Ovary (tissue), 9 donors: Measurements from ENCODE around the gene COPB2. TPM values are rescaled to one million over a fixed set of nuclear protein-coding genes. Genes with fewer than 3 reads are reported as not detected.
"Not testable (repeated sequence)": the region's sequence is repeated elsewhere in the genome, so short reads cannot be mapped to it uniquely, and the experiment has no call there.

Experiments
- DNase-seq, 5 donors: peaks; one replicate each; pipeline ENCODE4 v3.0.0-alpha.2; 2019 to 2020
- H3K27ac ChIP-seq, 2 donors: fragments of 200-600 bp; one replicate each; pipeline versions ENCODE4 v1.5.1 to v1.8.0; 2019 to 2022
- H3K27me3 ChIP-seq: fragments of 200-600 bp; one replicate; pipeline ENCODE4 v1.8.0; 2022
- H3K36me3 ChIP-seq: fragments of 200-600 bp; sonication (generic); one replicate; pipeline ENCODE4 v1.5.1; 2019
- H3K4me1 ChIP-seq: one replicate; pipeline ENCODE4 v1.8.1; 2013; ENCODE audit warnings: mild to moderate bottlenecking, moderate library complexity; ENCODE audit not compliant: insufficient read depth
- H3K4me3 ChIP-seq: fragments of 200-600 bp; sonication (generic); one replicate; pipeline ENCODE4 v1.5.1; 2017
- H3K9me3 ChIP-seq, 2 donors: fragments of 200-600 bp in 1 of 2; sonication (generic) in 1 of 2; one replicate each; pipeline versions ENCODE4 v1.5.1 to v1.8.1; 2013 to 2019; ENCODE audit warnings: mild to moderate bottlenecking in 1 of 2, moderate library complexity in 1 of 2
- EP300 ChIP-seq: sonication (generic); formaldehyde crosslinking; IDR thresholded peaks from one replicate; pipeline ENCODE4 v1.6.1; 2017; ENCODE audit warnings: antibody characterized with exemption
- POLR2A ChIP-seq: fragments of 450-650 bp; IDR thresholded peaks from one replicate; pipeline ENCODE4 v1.6.1; 2017; ENCODE audit warnings: antibody characterized with exemption, mild to moderate bottlenecking, moderate library complexity
- WGBS, 3 donors: extraction: QIAGEN DNeasy Blood & Tissue Kit in 1 of 3; methylation state at CpG; one replicate each; pipeline versions ENCODE4 v1.1.5 to v1.1.7; 2013 to 2017; 5-methylcytosine and 5-hydroxymethylcytosine counted together
- intact Hi-C, 4 donors: fragments of 100-400 bp; cut with DNase I; formaldehyde crosslinking; loops; one replicate each; pipeline versions ENCODE4 v1.11.0 to v1.15.1; 2022 to 2023
- polyA plus RNA-seq, 2 donors: library from polyadenylated mRNA; stranded (reverse); fragments of 200-250 nt in 1 of 2; fragments of 350-450 nt in 1 of 2; fragmentation: Illumina TruSeq in 1 of 2; extraction: RNeasy Lipid Tissue Mini Kit (QIAGEN cat#74804) in 1 of 2; gene quantifications; one replicate each; pipeline ENCODE4 v1.2.3, GENCODE V29; 2013 to 2014
- total RNA-seq, 7 donors: library from RNA; depleted of rRNA in 2 of 7; stranded (reverse); fragments of >200 nt in 2 of 7; fragmentation: NEBNext Ultra II Directional in 3 of 7; extraction: Animal tissue kit (Norgen Biotek cat#: 25700) in 3 of 7; gene quantifications; one replicate each; pipeline versions ENCODE4 v1.1.0 to v1.2.4, GENCODE V29; 2016 to 2023
- TF ChIP-seq, protein P1 (sequence below), 3 donors: fragments of 450-650 bp in 2 of 3; fragments of 200-600 bp in 1 of 3; IDR thresholded peaks; one replicate each; pipeline versions ENCODE4 v1.5.1 to v1.8.0; 2016 to 2022; ENCODE audit warnings: antibody characterized with exemption in 3 of 3, mild to moderate bottlenecking in 1 of 3
- donor health status: DM: no; HTN: no; CAD: no; lungs with moderate emphysema.
- donor health status: DM: no; HTN: no; CAD: no.
- donor health status: Bipolar disorder and iron deficiency.
- donor health status: DM: yes; HTN: yes; CAD: no.
- donor health status: DM: no; HTN: no; CAD: no.
- donor health status: DM: yes; HTN: yes; CAD: no.

COPB2 gene
- total and polyA plus RNA-seq, 9 donors, result 38.2 to 115 (median 95.7) TPM

- H3K4me3 ChIP-seq, result no peak overlapping the region
- no peaks in the 10 kb centered on the region for H3K27me3 ChIP-seq
- H3K27ac ChIP-seq, result no peak overlapping the region
- TF ChIP-seq, protein P1, sequence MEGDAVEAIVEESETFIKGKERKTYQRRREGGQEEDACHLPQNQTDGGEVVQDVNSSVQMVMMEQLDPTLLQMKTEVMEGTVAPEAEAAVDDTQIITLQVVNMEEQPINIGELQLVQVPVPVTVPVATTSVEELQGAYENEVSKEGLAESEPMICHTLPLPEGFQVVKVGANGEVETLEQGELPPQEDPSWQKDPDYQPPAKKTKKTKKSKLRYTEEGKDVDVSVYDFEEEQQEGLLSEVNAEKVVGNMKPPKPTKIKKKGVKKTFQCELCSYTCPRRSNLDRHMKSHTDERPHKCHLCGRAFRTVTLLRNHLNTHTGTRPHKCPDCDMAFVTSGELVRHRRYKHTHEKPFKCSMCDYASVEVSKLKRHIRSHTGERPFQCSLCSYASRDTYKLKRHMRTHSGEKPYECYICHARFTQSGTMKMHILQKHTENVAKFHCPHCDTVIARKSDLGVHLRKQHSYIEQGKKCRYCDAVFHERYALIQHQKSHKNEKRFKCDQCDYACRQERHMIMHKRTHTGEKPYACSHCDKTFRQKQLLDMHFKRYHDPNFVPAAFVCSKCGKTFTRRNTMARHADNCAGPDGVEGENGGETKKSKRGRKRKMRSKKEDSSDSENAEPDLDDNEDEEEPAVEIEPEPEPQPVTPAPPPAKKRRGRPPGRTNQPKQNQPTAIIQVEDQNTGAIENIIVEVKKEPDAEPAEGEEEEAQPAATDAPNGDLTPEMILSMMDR (IDR thresholded peaks at IDR 0.05), result no peak
- no peak for TF ChIP-seq POLR2A
- H3K36me3 ChIP-seq, result no peaks in the 10 kb centered on the region
- intact Hi-C loops, result no loop called here
- H3K9me3 ChIP-seq, result no peaks in the 10 kb centered on the region
- DNase-seq, result no peak
- peaks cover 8% of the 10 kb centered on the region for H3K4me1 ChIP-seq
Observed at GRCh38 chr3:139340784-139341183, 48.7 kb downstream of the COPB2 start.

GRCh38 chr3:139339219-139339906 is 50.1 kb downstream of the COPB2 start:
- no peaks in the 10 kb centered on the region for H3K9me3 ChIP-seq
- peaks cover 5% of the 10 kb centered on the region for H3K4me1 ChIP-seq
- 72 to 77% (median 74%) methylated on average over 4 of the region's 4 CpGs for WGBS, 3 donors
- H3K27ac ChIP-seq, result no peak overlapping the region
- no peaks in the 10 kb centered on the region for H3K27me3 ChIP-seq
- intact Hi-C loops, result no loop called here
- TF ChIP-seq, protein P1 (IDR thresholded peaks at IDR 0.05), result no peak
- TF ChIP-seq EP300, result no peak
- no peak for TF ChIP-seq POLR2A
- no peak for DNase-seq
- no peak overlapping the region for H3K4me3 ChIP-seq
- H3K36me3 ChIP-seq, result no peaks in the 10 kb centered on the region

DNA sequence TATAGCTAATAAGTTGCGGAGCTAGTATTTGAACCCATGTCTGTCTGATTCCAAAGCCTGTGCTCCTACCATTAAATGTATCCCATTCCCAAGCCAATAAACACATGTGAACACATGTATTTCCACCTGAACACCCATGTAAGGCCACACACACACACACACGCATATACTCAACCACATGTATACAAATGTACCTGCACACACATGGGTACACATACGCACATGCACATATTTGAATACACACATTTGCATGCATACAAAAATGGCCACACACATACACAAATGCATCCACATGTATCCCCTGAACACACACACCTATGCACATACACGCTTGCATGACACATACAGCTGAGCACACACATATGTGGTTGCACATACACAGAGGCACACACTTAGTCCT is 51.0 kb downstream of the COPB2 start:
- Histone ChIP-seq H3K27me3 (no peaks in the 10 kb centered on the region), H3K36me3 (no peaks in the 10 kb centered on the region), H3K4me1 (peaks cover 1% of the 10 kb centered on the region), H3K4me3 (no peak overlapping the region), H3K27ac (no peak overlapping the region), H3K9me3 (no peaks in the 10 kb centered on the region)
- TF ChIP-seq POLR2A (no peak), EP300 (no peak)
- TF ChIP-seq, protein P1 (IDR thresholded peaks at IDR 0.05), result no peak
- intact Hi-C loops, result no loop called here
- DNase-seq, result no peak
- 93 to 94% (median 94%) methylated on average over 4 of the region's 4 CpGs for WGBS, 3 donors

GRCh38 chr3:139334675-139335074 is 54.8 kb downstream of the COPB2 start:
- not testable (repeated sequence) for H3K27me3 ChIP-seq, H3K27ac ChIP-seq, H3K9me3 ChIP-seq, H3K4me3 ChIP-seq, DNase-seq, H3K4me1 ChIP-seq, H3K36me3 ChIP-seq
- WGBS, 3 donors, result 60 to 85% (median 67%) methylated on average over 1 of the region's 1 CpG
- intact Hi-C loops, result loop anchor here in 1 of 4 donors (5.0 kb wide), 1 partner anchor 402 kb away; no protein-coding TSS in a partner anchor

GRCh38 chr3:139332092-139332491 is 57.4 kb downstream of the COPB2 start:
- H3K9me3 ChIP-seq, result no peaks in the 10 kb centered on the region
- H3K4me1 ChIP-seq, result no peaks in the 10 kb centered on the region
- TF ChIP-seq, protein P1 (IDR thresholded peaks at IDR 0.05), result no peak
- TF ChIP-seq EP300 (no peak), POLR2A (no peak)
- H3K4me3 ChIP-seq, result no peak overlapping the region
- 88 to 94% (median 88%) methylated on average over 2 of the region's 2 CpGs for WGBS, 3 donors
- no peaks in the 10 kb centered on the region for H3K27me3 ChIP-seq
- no peaks in the 10 kb centered on the region for H3K36me3 ChIP-seq
- intact Hi-C loops, result loop anchor here in 1 of 4 donors (5.0 kb wide), 1 partner anchor 400 kb away; no protein-coding TSS in a partner anchor
- no peak overlapping the region for H3K27ac ChIP-seq
- no peak for DNase-seq
